Gastrocnemius medialis (tissue), 4 donors: ENCODE measurements around the gene CAPNS2.

Experiments used
- CTCF ChIP-seq, 5 experiments: fragments of 450-650 bp in 3 of 5; fragments of 200-600 bp in 2 of 5; sonication (generic) in 2 of 5; IDR thresholded peaks in 4 of 5; conservative IDR thresholded peaks in 1 of 5; 1 replicate in 4 of 5; 2 replicates in 1 of 5; pipeline ENCODE4 v1.5.1; 2016 to 2019; ENCODE audit warnings: antibody characterized with exemption in 5 of 5, mild to moderate bottlenecking in 3 of 5, moderate library complexity in 3 of 5
- POLR2A ChIP-seq, 2 donors: fragments of 450-650 bp; IDR thresholded peaks; one replicate each; pipeline ENCODE4 v1.6.1; 2017; ENCODE audit warnings: antibody characterized with exemption in 2 of 2, mild to moderate bottlenecking in 2 of 2, moderate library complexity in 2 of 2

GRCh38 chr16:55552621-55553020 is 13.9 kb upstream of the CAPNS2 start:
- TF ChIP-seq CTCF (IDR thresholded peaks at IDR 0.05 in 4 of 5, conservative IDR thresholded peaks at IDR 0.05 in 1 of 5) (no peak), POLR2A (IDR thresholded peaks at IDR 0.05) (no peak)
